CD4-positive, alpha-beta T cell (primary cell): ENCODE data around the gene IGF2R. TPM values are rescaled to one million over a fixed set of nuclear protein-coding genes. Genes with fewer than 3 reads are reported as not detected.

Experiments
- ATAC-seq: fragments of 200-7000 bp; cut with Tn5 transposase; one replicate; pipeline ENCODE4 v1.10.0; 2022; ENCODE audit warnings: mild to moderate bottlenecking; ENCODE audit not compliant: poor library complexity
- CTCF ChIA-PET: fragments of 350-600 bp; sonication (Branson Sonifier 250); formaldehyde crosslinking; loops from one replicate; lab custom pipeline; 2021; ENCODE audit warnings: antibody characterized with exemption, inconsistent platforms; lab: Charles Lee
- POLR2A ChIA-PET: fragments of 350-600 bp; sonication (Branson Sonifier 250); formaldehyde crosslinking; loops from one replicate; lab custom pipeline; 2021; ENCODE audit warnings: antibody characterized with exemption, inconsistent platforms; lab: Charles Lee
- DNase-seq, 14 experiments: peaks; one replicate each; pipeline ENCODE4 v3.0.0-alpha.2; 2013 to 2020; ENCODE audit warnings: mixed read lengths in 2 of 14
- H3K27ac ChIP-seq, 2 donors: one replicate each; pipeline versions ENCODE4 v1.5.1 to v1.7.0; 2013; ENCODE audit warnings: low read length in 2 of 2, low read depth in 1 of 2, mild to moderate bottlenecking in 1 of 2
- H3K27me3 ChIP-seq, 2 experiments: 1 replicate in 1 of 2; 2 replicates in 1 of 2; pipeline versions ENCODE4 v1.6.1 to v1.7.0; 2013; ENCODE audit warnings: low read length in 2 of 2, control low read depth in 1 of 2, mild to moderate bottlenecking in 1 of 2, moderate library complexity in 1 of 2; ENCODE audit not compliant: insufficient read depth in 2 of 2, control insufficient read depth in 1 of 2
- H3K36me3 ChIP-seq: one replicate; pipeline ENCODE4 v1.6.1; 2013; ENCODE audit warnings: low read length, control low read depth; ENCODE audit not compliant: insufficient read depth
- H3K4me1 ChIP-seq: one replicate; pipeline ENCODE4 v1.6.1; 2013; ENCODE audit warnings: low read length, control low read depth; ENCODE audit not compliant: insufficient read depth
- H3K4me3 ChIP-seq: one replicate; pipeline ENCODE4 v1.5.1; 2013; ENCODE audit warnings: mild to moderate bottlenecking, low read length, moderate library complexity
- H3K9me3 ChIP-seq, 2 experiments: 1 replicate in 1 of 2; 2 replicates in 1 of 2; pipeline versions ENCODE4 v1.6.1 to v1.7.0; 2013; ENCODE audit warnings: low read length in 2 of 2, mild to moderate bottlenecking in 2 of 2, control low read depth in 1 of 2, moderate library complexity in 1 of 2; ENCODE audit not compliant: control insufficient read depth in 1 of 2, insufficient read depth in 1 of 2
- H3K27ac Mint-ChIP-seq: one replicate; pipeline ENCODE4 v1.8.0; 2020; ENCODE audit warnings: mixed read lengths
- H3K27me3 Mint-ChIP-seq: one replicate; pipeline ENCODE4 v1.8.0; 2021; ENCODE audit warnings: mixed read lengths
- H3K36me3 Mint-ChIP-seq: one replicate; pipeline ENCODE4 v1.8.0; 2021; ENCODE audit warnings: low read depth, mixed read lengths
- H3K4me1 Mint-ChIP-seq: one replicate; pipeline ENCODE4 v1.8.0; 2021; ENCODE audit warnings: low read depth, mixed read lengths
- H3K4me3 Mint-ChIP-seq: one replicate; pipeline ENCODE4 v1.8.0; 2020; ENCODE audit warnings: mild to moderate bottlenecking, mixed read lengths
- H3K9me3 Mint-ChIP-seq: one replicate; pipeline ENCODE4 v1.8.0; 2020; ENCODE audit warnings: mixed read lengths
- CTCF ChIP-seq: fragments of 200-600 bp; IDR thresholded peaks from one replicate; pipeline ENCODE4 v1.8.0; 2022; ENCODE audit warnings: antibody characterized with exemption, mild to moderate bottlenecking
- intact Hi-C, 2 experiments: fragments of 100-400 bp; cut with DNase I in 1 of 2; cut with micrococcal nuclease in 1 of 2; formaldehyde crosslinking; loops; one replicate each; pipeline versions ENCODE4 v1.15.1 to v1.9.0; 2023 to 2025; cut with DNase I, micrococcal nuclease
- total RNA-seq, 174 experiments: library from RNA in 2 of 174; stranded (reverse) in 2 of 174; gene quantifications; one replicate each; pipeline ENCODE4 v1.2.3 and lab custom pipeline; 2021 to 2026

Gene IGF2R
- total RNA-seq, 2 experiments from 2014 or later, result 43.8 to 46.7 TPM

- intact Hi-C loops, result no loop called here
- peaks cover 20% of the 10 kb centered on the region for H3K36me3 Mint-ChIP-seq
- H3K4me1 Mint-ChIP-seq, result peaks cover 60% of the 10 kb centered on the region
- CTCF ChIA-PET, result no interaction called here
- ATAC-seq, result no peak
- H3K4me3 Mint-ChIP-seq, result no peak overlapping the region
- H3K27ac Mint-ChIP-seq, result no peak overlapping the region
- H3K27me3 Mint-ChIP-seq, result no peaks in the 10 kb centered on the region
- H3K36me3 ChIP-seq, result no peaks in the 10 kb centered on the region
- POLR2A ChIA-PET, result no interaction called here
- peaks cover 0 to 24% of the 10 kb centered on the region in 2 experiments for H3K9me3 ChIP-seq
- H3K9me3 Mint-ChIP-seq, result no peaks in the 10 kb centered on the region
- H3K27me3 ChIP-seq, result no peaks in the 10 kb centered on the region
- TF ChIP-seq CTCF, result no peak
- peaks cover 32% of the 10 kb centered on the region for H3K4me1 ChIP-seq
- DNase-seq, result no peak
- no peak overlapping the region for H3K4me3 ChIP-seq
- H3K27ac ChIP-seq, result no peak overlapping the region
Measured at GRCh38 chr6:160002882-160003281, 34.0 kb downstream of the IGF2R start.

- H3K36me3 ChIP-seq, result peaks cover 3% of the 10 kb centered on the region
- H3K4me3 ChIP-seq, result no peak overlapping the region
- peaks cover 19% of the 10 kb centered on the region for H3K36me3 Mint-ChIP-seq
- DNase-seq (no peak), ATAC-seq (no peak)
- no peaks in the 10 kb centered on the region for H3K27me3 Mint-ChIP-seq
- peaks cover 0 to 24% of the 10 kb centered on the region in 2 experiments for H3K9me3 ChIP-seq
- H3K4me3 Mint-ChIP-seq, result no peak overlapping the region
- no peaks in the 10 kb centered on the region for H3K9me3 Mint-ChIP-seq
- H3K27me3 ChIP-seq, result no peaks in the 10 kb centered on the region
- no peak overlapping the region for H3K27ac Mint-ChIP-seq
- intact Hi-C loops, result no loop called here
- peaks cover 26% of the 10 kb centered on the region for H3K4me1 ChIP-seq
- ChIA-PET CTCF (no interaction called here), POLR2A (interaction anchor here (0.6 kb wide), 1 partner anchor 8 kb away, joined by 3 read pairs; no protein-coding TSS in a partner anchor)
- no peak overlapping the region for H3K27ac ChIP-seq
- H3K4me1 Mint-ChIP-seq, result peaks cover 59% of the 10 kb centered on the region
- TF ChIP-seq CTCF, result no peak
Measured at GRCh38 chr6:160004018-160004417, 35.1 kb downstream of the IGF2R start.

- Histone ChIP-seq H3K27ac (no peak overlapping the region), H3K27me3 (no peaks in the 10 kb centered on the region), H3K9me3 (peaks cover 0 to 24% of the 10 kb centered on the region in 2 experiments), H3K4me1 (peaks cover 20% of the 10 kb centered on the region), H3K36me3 (peaks cover 8% of the 10 kb centered on the region), H3K4me3 (no peak overlapping the region)
- Mint-ChIP-seq H3K36me3 (peaks cover 19% of the 10 kb centered on the region), H3K27ac (no peak overlapping the region), H3K4me1 (peaks cover 59% of the 10 kb centered on the region), H3K9me3 (no peaks in the 10 kb centered on the region), H3K27me3 (no peaks in the 10 kb centered on the region), H3K4me3 (no peak overlapping the region)
- ChIA-PET POLR2A (interaction anchor here (0.6 kb wide), 1 partner anchor 9 kb away, joined by 3 read pairs; no protein-coding TSS in a partner anchor), CTCF (interaction anchor here (1.0 kb wide), 1 partner anchor 22 kb away, joined by 3 read pairs; no protein-coding TSS in a partner anchor)
- DNase-seq (no peak), ATAC-seq (no peak)
- intact Hi-C loops, result no loop called here
- no peak for TF ChIP-seq CTCF
Measured at GRCh38 chr6:160004419-160005175, 35.7 kb downstream of the IGF2R start.
